Nucleus accumbens (tissue), 56 donors: Measurements from ENCODE around the gene RTF1.
"Not testable (repeated sequence)": the region's sequence is repeated elsewhere in the genome, so short reads cannot be mapped to it uniquely, and the experiment has no call there.

Source experiments
- DNase-seq, 56 donors: peaks; one replicate each; lab custom pipeline; 2025; lab: John Stamatoyannopoulos, UW

Gene RTF1

DNA sequence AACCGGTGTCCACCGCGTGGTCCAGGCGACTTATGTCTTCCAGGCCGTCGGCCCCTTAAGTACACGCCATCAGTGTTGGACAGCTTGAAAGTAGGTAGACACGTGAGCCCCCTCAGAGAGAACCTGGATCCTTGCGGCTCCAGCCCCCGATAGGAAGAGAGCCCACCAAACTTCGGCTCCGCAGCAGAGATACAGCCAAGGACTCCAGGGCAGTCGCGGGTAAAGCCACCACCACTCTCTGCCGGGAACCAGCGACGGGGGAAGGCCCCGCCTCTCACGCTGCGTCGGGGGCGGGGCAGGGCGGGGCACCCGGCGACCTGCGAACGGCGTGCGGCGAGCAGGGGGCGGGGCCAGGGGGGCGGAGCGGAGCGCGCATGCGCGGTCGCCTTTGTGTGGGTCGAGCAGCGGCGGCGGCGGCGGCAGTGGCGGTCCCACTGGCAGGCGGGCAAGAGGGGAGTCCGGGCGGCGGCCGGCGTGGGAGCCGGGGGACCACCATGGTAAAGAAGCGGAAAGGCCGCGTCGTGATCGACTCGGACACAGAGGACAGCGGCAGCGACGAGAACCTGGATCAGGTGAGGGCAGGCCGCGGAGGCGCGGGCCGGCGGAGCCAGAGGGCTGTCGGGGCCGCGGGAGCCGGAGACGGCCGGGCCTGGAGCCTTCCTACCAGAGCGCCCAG, at the start of gene RTF1:
Gene RTF1 (plus strand): TSS at position 354 of the 676 bp plus-strand sequence. CDS start 21 bp downstream, at position 375.
- DNase-seq: peak; percentile 35 to 97 (median 92)

DNA sequence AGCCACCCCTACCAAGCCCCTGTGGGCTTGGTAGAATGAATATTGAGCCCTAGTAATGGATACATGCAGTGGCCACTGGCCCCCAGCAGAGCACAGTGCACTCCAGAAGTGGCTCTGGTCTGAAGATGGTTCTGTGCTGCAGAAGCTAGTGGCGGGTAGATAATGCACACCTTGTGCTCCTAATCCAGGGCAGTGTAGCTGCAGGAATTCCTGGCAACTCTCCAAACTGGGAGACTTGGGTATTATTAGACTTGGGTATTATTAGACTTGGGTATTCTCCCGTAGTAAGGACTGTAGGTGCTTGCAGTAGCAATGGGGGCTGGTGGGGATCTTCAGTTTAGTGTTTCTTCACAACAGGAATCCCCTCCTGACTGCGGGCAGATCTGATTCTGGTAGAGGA, 49.5 kb upstream of the RTF1 start:
- DNase-seq: no peak

DNA sequence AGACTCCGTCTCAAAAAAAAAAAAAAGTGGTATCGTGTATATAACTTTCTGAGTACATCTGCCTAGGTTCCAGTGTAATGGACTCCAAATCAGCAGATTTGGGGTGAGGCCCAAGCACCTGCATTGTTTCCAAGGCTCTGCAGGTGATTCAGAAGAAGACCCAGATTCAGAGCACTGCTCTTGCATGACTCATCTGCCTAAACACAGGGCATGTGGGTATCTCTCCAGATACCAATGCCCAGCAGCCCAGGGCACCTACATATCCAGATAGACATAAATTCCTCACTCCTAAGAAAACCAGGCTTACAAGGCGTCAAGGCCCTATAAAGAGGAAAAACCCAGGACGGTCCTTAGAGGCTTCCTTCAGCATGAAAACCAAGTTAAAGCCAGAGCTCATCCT, 38.9 kb upstream of the RTF1 start:
- DNase-seq: no peak

DNA sequence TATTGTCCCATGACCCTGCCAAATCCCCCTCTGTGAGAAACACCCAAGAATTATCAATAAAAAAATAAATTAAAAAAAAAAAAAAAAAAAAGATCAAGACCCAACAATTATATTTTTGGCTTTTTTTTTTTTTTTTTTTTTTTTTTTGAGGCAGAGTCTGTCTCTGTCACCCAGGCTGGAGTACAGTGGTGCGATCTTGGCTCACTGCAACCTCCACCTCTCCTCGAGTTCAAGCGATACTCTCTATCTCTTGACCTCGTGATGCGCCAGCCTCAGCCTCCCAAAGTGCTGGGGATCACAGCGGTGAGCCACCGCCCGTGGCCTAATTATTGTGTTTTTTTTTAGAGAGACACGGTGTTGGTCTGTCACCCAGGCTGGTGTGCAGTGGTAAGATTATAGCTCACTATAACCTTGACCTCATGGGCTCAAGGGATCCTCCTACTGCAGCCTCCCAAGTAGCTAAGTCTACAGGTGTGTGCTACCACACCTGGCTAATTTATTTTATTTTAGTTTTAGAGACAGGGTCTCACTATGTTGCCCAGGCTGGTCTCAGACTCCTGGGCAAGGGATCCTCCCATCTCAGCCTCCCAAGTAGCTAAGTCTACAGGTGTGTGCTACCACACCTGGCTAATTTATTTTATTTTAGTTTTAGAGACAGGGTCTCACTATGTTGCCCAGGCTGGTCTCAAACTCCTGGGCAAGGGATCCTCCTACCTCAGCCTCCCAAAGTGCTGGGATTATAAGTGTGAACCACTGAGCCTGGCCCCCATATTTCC, 32.7 kb upstream of the RTF1 start:
- DNase-seq: not testable (repeated sequence)

DNA sequence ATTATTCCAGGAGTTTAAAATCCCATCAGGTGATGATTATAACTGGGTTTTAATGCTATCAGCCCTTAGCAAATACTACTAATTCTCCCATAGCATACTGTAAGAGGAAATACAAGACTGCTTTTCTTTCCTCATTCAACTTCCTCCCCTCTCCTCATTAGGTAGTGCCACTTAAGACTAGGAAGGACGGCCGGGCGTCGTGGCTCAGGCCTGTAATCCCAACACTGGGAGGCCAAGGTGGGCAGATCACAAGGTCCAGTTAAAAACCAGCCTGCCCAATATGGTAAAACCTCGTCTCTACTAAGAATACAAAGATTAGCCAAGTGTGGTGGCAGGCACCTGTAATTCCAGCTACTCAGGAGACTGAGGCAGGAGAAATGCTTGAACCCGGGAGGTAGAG, 29.2 kb upstream of the RTF1 start:
- DNase-seq: no peak

DNA sequence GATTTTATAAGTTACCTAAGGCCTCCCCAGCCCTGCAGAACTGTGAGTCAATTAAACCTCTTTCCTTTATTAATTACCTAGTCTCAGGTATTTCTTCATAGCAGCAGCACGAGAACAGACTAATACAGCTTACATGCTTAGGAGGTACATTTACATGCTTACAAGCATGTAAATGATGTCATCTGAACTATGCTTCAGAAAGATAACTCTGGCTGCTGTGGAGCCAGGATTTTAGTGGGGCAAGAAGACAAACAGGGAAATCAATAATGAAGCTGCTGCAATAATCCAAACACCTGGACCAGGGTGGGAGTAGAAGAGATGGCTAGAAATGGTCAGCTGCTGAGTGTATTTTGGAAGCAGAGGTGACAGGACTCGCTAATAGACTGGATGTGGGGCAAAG, 24.2 kb upstream of the RTF1 start:
- no peak for DNase-seq

DNA sequence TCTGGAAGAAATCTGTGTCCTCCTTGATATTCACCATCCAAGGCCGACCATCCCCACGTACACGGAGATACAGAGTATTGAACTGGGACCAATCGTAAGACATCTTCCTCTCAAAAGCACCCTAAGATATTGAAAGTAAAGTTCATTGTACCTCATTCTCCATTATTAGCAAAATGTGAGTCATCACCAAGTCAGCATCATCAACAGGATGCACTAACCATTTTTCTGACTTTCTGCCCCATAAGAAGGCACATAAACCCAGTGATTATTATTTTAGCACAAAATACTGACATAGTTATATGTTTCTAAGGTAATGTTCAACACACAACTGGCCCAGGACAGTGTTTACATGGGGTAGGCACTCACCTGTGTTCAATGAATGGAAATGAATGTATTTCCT, 22.0 kb upstream of the RTF1 start:
- DNase-seq: no peak

DNA sequence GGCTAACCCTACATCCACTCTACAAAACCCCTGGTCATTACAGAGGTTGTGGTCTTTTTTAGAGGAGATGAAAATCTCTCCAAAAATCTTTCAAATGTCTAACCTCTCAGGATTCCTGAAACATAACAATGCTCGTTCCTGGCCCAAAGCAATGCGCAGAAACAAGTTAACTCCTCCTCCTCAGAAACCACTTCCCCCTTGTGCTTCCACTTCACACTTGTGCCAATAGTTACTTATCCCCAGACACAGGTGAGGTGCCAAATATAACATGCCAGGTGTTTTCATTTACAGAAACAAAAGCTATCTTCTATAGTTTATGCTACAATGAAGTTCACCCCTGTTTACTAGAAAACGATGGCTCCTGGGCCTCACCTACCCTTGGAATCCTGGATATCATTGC, 20.8 kb upstream of the RTF1 start:
- no peak for DNase-seq

DNA sequence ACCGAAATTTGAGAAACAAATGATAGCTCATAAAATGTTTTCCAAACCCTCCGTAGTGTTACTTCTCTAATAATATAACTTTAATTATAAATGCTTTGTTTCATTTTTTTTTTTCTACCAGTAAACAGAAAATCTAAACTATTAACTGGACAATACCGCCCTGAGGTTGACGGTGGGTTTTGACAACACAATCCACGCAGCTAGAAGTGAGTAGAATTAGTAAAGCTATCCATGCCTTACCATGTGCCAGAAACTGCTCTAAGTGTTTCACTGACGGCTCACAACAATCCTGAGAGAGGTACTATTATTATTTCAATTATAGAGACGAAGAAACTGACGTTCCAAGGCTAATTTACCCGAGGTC, 15.0 kb upstream of the RTF1 start:
- no peak for DNase-seq

DNA sequence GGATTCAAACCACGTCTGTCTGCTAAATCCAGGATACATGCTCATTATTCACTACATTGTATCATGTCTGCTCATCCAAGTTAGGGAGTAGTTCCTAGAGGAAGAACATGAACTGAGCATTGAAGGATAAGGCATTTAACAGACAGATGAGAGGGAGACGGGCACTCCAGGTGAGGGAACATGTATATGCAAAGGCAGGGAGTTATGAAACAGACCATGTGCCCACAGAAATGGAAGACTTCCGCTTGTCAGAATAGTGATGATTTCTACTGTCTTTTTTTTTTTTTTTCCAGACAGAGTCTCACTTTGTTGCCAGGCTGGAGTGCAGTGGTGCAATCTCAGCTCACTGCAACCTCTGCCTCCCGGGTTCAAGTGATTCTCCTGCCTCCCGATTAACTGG, 9.6 kb upstream of the RTF1 start:
- DNase-seq: no peak

DNA sequence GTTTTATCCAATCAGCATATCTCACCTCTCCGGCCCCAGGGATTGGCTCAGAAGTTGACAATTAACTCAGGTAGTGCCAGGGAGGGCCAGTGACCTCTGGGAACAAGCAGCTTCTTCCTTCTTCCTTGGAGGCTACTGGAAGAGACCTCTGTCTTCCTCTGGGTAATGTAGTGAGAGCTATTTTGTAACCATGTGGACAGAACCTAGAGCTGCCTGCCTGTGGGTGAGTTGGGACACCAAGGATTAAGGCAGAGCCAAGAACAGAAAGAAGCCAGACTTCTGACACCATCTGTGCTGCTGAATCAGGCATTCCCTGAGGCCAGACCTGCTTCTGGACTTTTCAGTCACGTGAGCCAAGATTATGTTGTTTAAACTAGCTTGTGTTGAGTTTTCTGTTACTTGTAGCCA, 8.7 kb upstream of the RTF1 start:
- DNase-seq: no peak

DNA sequence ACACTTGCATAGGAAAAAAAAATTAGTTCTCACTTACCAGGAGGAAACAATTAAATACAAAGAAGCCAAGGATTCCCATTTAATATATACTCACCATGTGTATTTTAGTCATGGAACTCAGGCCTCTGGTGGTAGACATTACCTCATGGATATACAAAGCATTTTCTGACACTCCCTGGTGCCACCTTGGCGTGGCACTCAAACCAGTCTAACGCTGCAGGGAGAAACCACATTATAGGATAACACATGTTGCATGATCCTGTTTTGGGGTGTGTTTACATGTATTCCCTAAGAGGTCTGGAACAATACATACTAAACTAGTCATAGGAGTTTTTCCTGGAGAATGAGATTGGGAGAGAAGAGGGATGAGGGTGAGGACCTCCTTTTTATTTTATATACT, 5.9 kb upstream of the RTF1 start:
- no peak for DNase-seq

DNA sequence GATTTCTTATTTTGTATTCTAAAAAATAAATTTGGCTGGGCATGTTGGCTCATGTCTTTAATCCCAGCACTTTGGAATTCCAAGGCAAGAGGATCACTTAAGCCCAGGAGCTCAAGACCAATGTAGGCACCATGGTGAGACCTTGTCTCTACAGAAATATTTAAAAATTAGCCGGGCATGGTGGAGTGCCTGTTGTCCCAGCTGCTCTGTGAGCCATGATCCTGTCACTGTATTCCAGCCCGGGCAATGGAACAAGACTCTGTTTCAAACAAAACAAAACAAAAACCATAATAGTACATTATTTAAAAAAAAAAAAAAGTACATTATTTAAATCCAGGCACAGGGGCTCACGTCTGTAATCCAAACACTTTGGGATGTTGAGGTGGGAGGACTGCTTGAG, 5.5 kb upstream of the RTF1 start:
- DNase-seq: no peak

DNA sequence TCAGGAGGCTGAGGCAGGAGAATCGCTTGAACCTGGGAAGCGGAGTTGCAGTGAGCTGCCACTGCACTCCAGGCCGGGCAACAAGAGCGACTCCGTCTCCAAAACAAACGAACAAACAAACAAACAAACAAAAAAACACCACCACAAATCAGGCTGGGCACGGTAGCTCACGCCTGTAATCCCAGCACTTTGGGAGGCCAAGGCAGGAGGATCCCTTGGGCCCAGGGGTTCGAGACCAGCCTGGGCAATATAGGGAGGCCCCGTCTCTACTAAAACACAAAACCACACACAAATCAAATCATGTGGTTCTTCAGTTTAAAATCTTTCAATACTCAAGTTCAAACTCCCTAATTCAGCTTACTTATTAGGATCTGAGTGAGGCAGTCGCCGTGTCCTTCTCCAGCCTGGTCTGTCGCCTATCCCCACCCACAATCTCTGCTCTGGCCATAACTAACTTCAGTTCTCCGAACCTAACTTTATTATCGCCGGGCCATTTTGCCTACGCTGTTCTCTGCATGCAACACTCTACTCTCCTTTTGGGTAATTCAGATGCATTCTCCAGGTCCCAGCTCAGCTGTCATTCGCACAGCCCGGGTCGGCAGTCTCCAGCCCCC, 660 bp upstream of the RTF1 start:
- DNase-seq: no peak

DNA sequence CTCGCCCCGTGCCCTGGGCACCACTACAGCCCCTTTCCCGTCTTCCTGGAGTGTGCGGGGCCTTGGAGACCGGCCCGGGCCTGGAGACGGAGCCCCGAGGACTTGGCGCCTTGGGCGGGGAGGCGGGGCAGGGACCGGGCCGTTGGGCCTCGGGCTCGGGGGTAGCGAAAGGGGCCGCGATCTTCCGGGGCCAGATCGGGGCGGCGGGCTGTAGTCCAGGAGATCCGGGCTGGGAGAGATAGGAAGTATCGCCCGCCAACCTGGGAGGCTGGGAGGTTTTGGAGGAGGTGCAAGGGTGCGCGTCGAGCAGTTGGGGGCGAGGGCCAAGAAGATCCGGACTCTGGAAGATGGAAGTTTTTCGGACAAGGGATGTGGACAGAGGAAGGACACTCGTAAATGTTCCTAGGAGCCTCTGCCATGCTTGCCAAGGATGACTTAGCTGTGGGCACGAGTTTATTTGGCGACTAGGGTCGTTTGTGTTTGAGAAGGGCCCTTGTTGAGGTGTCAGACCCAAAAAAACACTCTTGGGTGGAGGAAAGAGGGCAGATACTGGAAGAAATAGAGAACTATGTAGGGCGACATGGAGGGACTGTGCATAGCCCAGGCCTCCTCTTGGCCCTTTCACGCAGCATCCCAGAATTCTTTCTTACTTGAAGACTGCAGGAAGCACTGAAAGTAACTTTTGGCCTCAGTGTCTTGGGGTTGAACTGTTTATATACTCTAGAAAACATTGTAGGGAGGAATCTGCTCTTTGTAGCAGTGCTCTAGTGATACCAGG, 712 bp downstream of the RTF1 start:
- peak in 16 of 56 donors; percentile 23 to 62 (median 37) for DNase-seq

DNA sequence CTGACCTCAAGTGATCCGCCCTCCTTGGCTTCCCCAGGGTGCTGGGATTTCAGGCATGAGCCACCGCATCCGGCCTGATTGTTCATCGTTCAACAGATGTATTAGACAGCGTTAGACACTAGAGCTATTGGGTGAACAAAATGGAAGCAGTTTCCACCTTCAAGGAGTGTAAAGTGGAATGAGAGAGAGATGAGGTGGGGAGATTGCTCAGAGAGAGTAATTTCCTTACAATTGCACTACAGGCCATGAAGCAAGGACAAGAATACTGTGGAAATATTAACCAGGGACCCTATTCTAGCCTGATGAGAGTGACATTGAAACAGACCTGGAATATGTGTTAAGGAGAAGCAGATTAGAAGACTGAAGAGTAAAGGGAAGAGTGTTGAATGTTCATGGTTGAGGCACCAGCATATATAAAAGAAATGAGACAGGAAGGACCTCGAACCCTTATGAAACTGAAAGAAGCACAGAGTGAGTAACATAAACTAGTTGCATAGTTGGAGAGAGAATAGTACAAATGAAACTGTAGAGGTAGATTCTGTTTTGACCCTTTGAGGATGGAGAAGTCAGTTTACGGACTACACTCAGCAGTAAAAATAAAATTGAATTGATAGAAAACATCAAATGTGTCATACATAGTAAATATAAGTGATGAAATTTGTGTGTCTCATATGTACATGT, 7.2 kb downstream of the RTF1 start:
- no peak for DNase-seq

DNA sequence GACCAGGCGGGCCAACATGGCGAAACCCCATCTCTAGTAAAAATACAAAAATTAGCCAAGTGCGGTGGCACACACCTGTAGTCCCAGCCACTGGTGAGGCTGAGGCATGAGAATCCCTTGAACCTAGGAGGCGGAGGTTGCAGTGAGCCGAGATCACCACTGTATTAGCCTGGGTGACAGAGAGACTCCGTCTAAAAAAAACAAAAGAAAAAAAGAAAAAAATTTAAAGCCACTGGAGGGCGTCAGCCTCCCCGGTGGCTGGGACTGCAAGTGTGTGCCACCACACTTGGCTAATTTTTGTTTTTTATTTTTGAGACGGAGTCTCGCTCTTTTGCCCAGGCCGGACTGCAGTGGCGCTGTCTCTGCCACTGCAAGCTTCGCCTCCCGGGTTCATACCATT, 7.9 kb downstream of the RTF1 start:
- no peak for DNase-seq

DNA sequence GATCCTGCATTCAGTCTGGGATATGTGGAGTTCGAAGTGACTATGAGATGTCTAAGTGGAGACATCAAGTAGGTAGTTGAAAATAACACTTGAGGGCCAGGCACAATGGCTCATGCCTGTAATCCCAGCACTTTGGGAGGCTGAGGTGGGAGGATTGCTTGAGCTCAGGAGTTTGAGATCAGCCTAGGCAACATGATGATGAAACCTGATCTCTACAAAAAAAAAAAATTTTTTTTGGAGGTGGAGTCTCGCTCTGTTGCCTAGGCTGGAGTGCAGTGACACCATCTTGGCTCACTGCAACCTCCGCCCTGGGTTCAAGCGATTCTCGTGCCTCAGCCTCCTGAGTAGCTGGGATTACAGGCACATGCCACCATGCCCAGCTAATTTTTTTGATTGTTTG, 9.0 kb downstream of the RTF1 start:
- DNase-seq: not testable (repeated sequence)

DNA sequence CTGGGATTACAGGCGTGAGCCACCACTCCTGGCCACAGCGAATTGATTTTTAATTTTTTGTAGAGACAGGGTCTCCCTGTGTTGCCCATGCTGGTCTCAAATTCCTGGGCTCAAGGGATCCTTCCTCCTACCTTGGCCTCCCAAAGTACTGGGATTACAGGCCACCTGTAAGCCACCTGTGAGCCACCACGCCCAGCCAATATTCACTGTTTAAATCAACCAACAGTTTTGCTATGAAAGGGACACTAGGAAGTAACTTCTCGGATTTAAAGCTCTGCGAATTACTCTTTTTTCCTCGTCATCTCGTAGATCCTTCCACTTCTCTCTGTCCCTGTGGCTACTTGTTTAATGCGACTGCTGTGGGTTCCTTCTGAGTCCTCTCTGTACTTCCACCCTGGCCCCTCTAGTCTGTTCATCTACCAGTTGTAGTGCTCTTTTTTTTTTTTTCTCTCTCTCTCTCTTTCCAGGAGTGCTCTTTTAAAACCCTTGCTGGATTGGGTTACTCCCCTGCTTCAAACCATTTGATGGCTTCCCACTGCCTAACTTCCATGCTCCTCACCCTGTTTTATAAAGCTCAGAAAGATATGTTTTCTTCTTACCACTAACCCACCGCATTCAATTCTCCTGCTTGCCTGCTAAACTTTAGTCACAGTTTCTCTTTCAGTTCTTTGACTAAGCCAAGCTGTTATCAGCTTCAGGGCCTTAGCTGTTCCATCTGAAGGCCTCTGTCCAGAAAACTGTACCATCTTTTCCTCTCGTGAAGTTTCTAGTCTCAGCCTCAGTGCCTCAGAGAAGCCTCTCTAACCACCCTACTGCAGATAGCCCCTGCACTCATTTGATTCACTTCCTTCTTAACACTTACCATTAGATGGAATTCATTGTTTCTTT, 12.4 kb downstream of the RTF1 start:
- DNase-seq: no peak
